ENCODE results near the gene DCC.

DCC gene

GRCh38 chr18:52816121-52816520 is 476.1 kb downstream of the DCC start:
- DNase-seq (ENCODE audit: low spot score) = no peak

- DNase-seq (ENCODE audit: low spot score) = no peak
Measured at GRCh38 chr18:52822160-52822559, 482.2 kb downstream of the DCC start.

- DNase-seq (ENCODE audit: low spot score) = no peak
Measured at GRCh38 chr18:52824126-52824525, 484.1 kb downstream of the DCC start.

- DNase-seq (ENCODE audit: low spot score) = no peak
Measured at GRCh38 chr18:52826994-52827393, 487.0 kb downstream of the DCC start.

- DNase-seq (ENCODE audit: low spot score) = no peak
Measured at GRCh38 chr18:52829320-52829719, 489.3 kb downstream of the DCC start.

- DNase-seq (ENCODE audit: low spot score) = no peak
Measured at GRCh38 chr18:52829876-52830405, 489.9 kb downstream of the DCC start.

- no peak for DNase-seq (ENCODE audit: low spot score)
Measured at GRCh38 chr18:52844323-52844722, 504.3 kb downstream of the DCC start.

- DNase-seq (ENCODE audit: low spot score) = no peak
Measured at GRCh38 chr18:52845036-52845435, 505.0 kb downstream of the DCC start.

GRCh38 chr18:52850031-52850560 is 510.1 kb downstream of the DCC start:
- no peak for DNase-seq (ENCODE audit: low spot score)

- no peak for DNase-seq (ENCODE audit: low spot score)
Measured at GRCh38 chr18:52861558-52861957, 521.6 kb downstream of the DCC start.

- no peak for DNase-seq (ENCODE audit: low spot score)
Measured at GRCh38 chr18:52869349-52869923, 529.4 kb downstream of the DCC start.

- no peak for DNase-seq (ENCODE audit: low spot score)
Measured at GRCh38 chr18:52869942-52870907, 530.2 kb downstream of the DCC start.

GRCh38 chr18:52874774-52875173 is 534.8 kb downstream of the DCC start:
- no peak for DNase-seq (ENCODE audit: low spot score)

GRCh38 chr18:52875725-52876124 is 535.7 kb downstream of the DCC start:
- DNase-seq (ENCODE audit: low spot score) = no peak

- DNase-seq (ENCODE audit: low spot score) = no peak
Measured at GRCh38 chr18:52888014-52888413, 548.0 kb downstream of the DCC start.

GRCh38 chr18:52894801-52895200 is 554.8 kb downstream of the DCC start:
- DNase-seq (ENCODE audit: low spot score) = no peak

GRCh38 chr18:52897611-52898484 is 557.9 kb downstream of the DCC start:
- no peak for DNase-seq (ENCODE audit: low spot score)

- DNase-seq (ENCODE audit: low spot score) = no peak
Measured at GRCh38 chr18:52898485-52899058, 558.6 kb downstream of the DCC start.

- DNase-seq (ENCODE audit: low spot score) = no peak
Measured at GRCh38 chr18:52902188-52902587, 562.2 kb downstream of the DCC start.

- no peak for DNase-seq (ENCODE audit: low spot score)
Measured at GRCh38 chr18:52903857-52904256, 563.9 kb downstream of the DCC start.

- no peak for DNase-seq (ENCODE audit: low spot score)
Measured at GRCh38 chr18:52907543-52908308, 567.7 kb downstream of the DCC start.
